ENCODE results near the gene DNM3.

The DNM3 gene

DNA sequence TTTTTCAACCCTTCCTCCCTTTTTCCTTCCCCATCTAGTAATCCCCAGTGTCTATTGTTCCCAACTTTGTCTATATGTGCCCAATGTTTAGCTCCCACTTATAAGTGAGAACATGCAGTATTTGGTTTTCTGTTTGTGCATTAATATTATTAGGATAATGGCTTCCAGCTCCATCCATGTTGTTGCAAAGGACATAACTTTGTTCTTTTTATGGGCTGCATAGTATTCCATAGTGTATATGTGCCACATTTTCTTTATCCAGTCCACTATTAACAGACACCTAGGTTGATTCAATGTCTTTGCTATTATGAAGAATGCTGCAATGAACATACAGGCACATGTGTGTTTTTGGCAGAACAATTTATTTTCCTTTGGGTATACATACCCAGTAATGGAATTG is 458.2 kb downstream of the DNM3 start:
- TF ChIP-seq, protein P1, sequence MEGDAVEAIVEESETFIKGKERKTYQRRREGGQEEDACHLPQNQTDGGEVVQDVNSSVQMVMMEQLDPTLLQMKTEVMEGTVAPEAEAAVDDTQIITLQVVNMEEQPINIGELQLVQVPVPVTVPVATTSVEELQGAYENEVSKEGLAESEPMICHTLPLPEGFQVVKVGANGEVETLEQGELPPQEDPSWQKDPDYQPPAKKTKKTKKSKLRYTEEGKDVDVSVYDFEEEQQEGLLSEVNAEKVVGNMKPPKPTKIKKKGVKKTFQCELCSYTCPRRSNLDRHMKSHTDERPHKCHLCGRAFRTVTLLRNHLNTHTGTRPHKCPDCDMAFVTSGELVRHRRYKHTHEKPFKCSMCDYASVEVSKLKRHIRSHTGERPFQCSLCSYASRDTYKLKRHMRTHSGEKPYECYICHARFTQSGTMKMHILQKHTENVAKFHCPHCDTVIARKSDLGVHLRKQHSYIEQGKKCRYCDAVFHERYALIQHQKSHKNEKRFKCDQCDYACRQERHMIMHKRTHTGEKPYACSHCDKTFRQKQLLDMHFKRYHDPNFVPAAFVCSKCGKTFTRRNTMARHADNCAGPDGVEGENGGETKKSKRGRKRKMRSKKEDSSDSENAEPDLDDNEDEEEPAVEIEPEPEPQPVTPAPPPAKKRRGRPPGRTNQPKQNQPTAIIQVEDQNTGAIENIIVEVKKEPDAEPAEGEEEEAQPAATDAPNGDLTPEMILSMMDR (IDR thresholded peaks at IDR 0.05) = no peak

DNA sequence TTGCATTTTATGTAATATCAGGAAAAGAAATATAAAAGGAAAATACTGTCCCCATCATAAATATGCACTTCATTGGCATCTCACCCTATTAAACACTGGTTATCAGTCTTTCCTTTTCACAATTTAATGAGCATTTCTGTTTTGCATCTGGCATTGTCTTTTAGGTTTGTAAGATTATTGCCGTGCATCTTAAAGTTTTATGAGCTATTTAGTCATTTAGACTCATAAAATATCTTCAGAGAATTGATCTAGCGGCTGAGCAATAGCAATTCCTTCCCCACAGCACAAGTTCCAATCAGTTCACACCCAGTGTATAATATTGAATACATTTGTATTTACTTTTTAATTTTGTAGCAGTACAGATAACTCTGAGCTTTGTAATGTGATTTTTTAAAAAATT is 466.8 kb downstream of the DNM3 start:
- TF ChIP-seq, protein P1 (IDR thresholded peaks at IDR 0.05) = no peak

- TF ChIP-seq, protein P1 (IDR thresholded peaks at IDR 0.05) = no peak
Measured at GRCh38 chr1:172308577-172308976, 467.3 kb downstream of the DNM3 start.

- TF ChIP-seq, protein P1 (IDR thresholded peaks at IDR 0.05) = no peak
Measured at GRCh38 chr1:172320733-172321132, 479.4 kb downstream of the DNM3 start.

DNA sequence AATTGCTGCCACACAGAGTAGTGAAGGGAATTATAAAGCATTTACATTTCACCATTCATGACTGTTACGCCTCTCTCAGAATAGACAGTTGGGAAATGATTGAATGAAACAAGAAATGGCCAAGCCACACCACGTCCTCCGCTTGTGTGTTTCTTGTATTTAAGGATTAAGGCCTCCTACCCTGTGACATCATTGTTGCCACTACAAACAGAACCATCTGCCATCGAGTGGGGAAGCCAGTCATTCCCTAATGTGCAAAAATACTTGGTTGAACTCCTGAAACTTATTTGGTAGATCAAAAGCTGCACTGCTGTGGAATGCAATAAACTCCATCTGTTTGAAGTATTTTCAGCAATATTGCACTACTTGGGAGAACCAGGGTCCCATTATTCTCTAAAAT is 480.2 kb downstream of the DNM3 start:
- TF ChIP-seq, protein P1 (IDR thresholded peaks at IDR 0.05) = no peak

GRCh38 chr1:172322219-172323061 is 481.1 kb downstream of the DNM3 start:
- TF ChIP-seq, protein P1 (IDR thresholded peaks at IDR 0.05) = no peak

GRCh38 chr1:172323686-172324085 is 482.4 kb downstream of the DNM3 start:
- TF ChIP-seq, protein P1 (IDR thresholded peaks at IDR 0.05) = no peak

Measured in LNCAP (cell line).